Caco-2 (cell line): Measurements from ENCODE around the gene APOL4. TPM values are rescaled to one million over a fixed set of nuclear protein-coding genes. Genes with fewer than 3 reads are reported as not detected.
"Not testable (repeated sequence)": the region's sequence is repeated elsewhere in the genome, so short reads cannot be mapped to it uniquely, and the experiment has no call there.

ENCODE experiments used
- BruUV-seq: library from RNA; stranded (reverse); fragments of 400-500 nt; replicated peaks from 2 replicates; lab custom pipeline; 2021; lab: Mats Ljungman, UMichigan
- CTCF ChIA-PET: fragments of 300-600 bp; sonication (Branson Sonifier 250); formaldehyde crosslinking; loops from one replicate; lab custom pipeline; 2022; ENCODE audit warnings: antibody characterized with exemption; lab: Charles Lee
- POLR2A ChIA-PET: fragments of 300-600 bp; sonication (Branson Sonifier 250); formaldehyde crosslinking; loops from one replicate; lab custom pipeline; 2022; ENCODE audit warnings: antibody characterized with exemption; lab: Charles Lee
- DNase-seq, 2 experiments: peaks; one replicate each; pipeline versions ENCODE4 v3.0.0 to v3.0.0-alpha.2; 2020 to 2022
- H3K27me3 ChIP-seq: replicated peaks from 2 replicates; pipeline ENCODE4 v1.6.0; 2011; ENCODE audit warnings: low read length; ENCODE audit not compliant: control insufficient read depth, insufficient read depth
- H3K36me3 ChIP-seq: 2 replicates; pipeline ENCODE4 v1.5.1; 2011; ENCODE audit warnings: low read length; ENCODE audit not compliant: control insufficient read depth, insufficient read depth
- H3K4me1 ChIP-seq: fragments of 250-450 bp; sonication (Bioruptor Pico); 2 replicates; pipeline ENCODE4 v1.5.1; 2020; ENCODE audit warnings: mild to moderate bottlenecking
- H3K4me3 ChIP-seq: 2 replicates; pipeline ENCODE4 v1.5.1; 2011; ENCODE audit warnings: low read depth, mild to moderate bottlenecking, control low read depth, low read length
- H3K9me3 ChIP-seq: fragments of 250-450 bp; sonication (Bioruptor Pico); 2 replicates; pipeline ENCODE4 v1.5.1; 2020; ENCODE audit warnings: mild to moderate bottlenecking, moderate library complexity
- H3K27ac Mint-ChIP-seq: one replicate; pipeline ENCODE4 v1.8.0; 2022; ENCODE audit warnings: mixed read lengths; ENCODE audit not compliant: unreplicated experiment
- H3K27me3 Mint-ChIP-seq: one replicate; pipeline ENCODE4 v1.8.0; 2022; ENCODE audit warnings: mixed read lengths; ENCODE audit not compliant: insufficient read depth, unreplicated experiment
- H3K36me3 Mint-ChIP-seq: one replicate; pipeline ENCODE4 v1.8.0; 2022; ENCODE audit warnings: mild to moderate bottlenecking, mixed read lengths; ENCODE audit not compliant: insufficient read depth, unreplicated experiment
- H3K4me1 Mint-ChIP-seq: one replicate; pipeline ENCODE4 v1.8.0; 2022; ENCODE audit warnings: low read depth, mixed read lengths; ENCODE audit not compliant: unreplicated experiment
- H3K4me3 Mint-ChIP-seq: one replicate; pipeline ENCODE4 v1.8.0; 2022; ENCODE audit warnings: mild to moderate bottlenecking, moderate library complexity, mixed read lengths; ENCODE audit not compliant: unreplicated experiment
- H3K9me3 Mint-ChIP-seq: one replicate; pipeline ENCODE4 v1.8.0; 2022; ENCODE audit warnings: mixed read lengths; ENCODE audit not compliant: unreplicated experiment
- intact Hi-C: fragments of 100-400 bp; cut with micrococcal nuclease; formaldehyde crosslinking; loops from one replicate; pipeline ENCODE4 v1.10.0; 2022; ENCODE audit not compliant: unreplicated experiment
- total RNA-seq: library from RNA; stranded (reverse); gene quantifications from 2 replicates; pipeline ENCODE4 v1.2.3, GENCODE V29; 2022
- TF ChIP-seq, protein P1 (sequence below), 2 experiments: fragments of 200-600 bp in 1 of 2; IDR thresholded peaks; 1 replicate in 1 of 2; 2 replicates in 1 of 2; pipeline versions ENCODE4 v1.5.1 to v1.8.0; 2011 to 2022; ENCODE audit warnings: antibody characterized with exemption in 1 of 2, control low read depth in 1 of 2, inconsistent platforms in 1 of 2, low read depth in 1 of 2, low read length in 1 of 2, mild to moderate bottlenecking in 1 of 2, moderate library complexity in 1 of 2; ENCODE audit not compliant: insufficient read depth in 1 of 2, severe bottlenecking in 1 of 2, unreplicated experiment in 1 of 2

APOL4 gene
- total RNA-seq, 1 experiment from 2014 or later: not detected

DNA sequence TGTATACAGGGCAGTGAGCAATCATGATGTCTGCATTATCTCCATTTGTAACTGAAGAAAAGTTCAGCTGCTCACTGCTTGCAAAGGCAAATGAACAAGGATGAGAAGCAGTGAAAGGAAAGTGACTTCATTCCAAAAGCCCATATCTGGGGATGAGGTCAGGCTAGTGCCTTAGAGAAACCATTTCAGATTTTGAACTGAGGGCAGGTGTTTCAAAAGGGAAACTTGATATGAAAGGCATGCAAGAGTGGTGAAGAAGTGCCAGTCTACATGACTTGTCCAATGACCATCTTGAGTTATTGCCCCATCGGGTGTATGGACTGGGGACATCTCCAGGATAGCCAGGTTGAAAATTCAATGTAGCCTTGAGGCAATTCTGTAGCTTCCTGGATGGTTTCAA lies 7.3 kb upstream of the APOL4 start:
- no peaks in the 10 kb centered on the region for H3K27me3 ChIP-seq
- no peak overlapping the region for H3K4me3 ChIP-seq
- no TSS peak for BruUV-seq
- peaks cover 4% of the 10 kb centered on the region; the same call in 1 of the 2 replicates for H3K4me1 ChIP-seq
- H3K9me3 ChIP-seq: peaks cover 20% of the 10 kb centered on the region
- DNase-seq: no peak
- Mint-ChIP-seq H3K36me3 (peaks cover 5% of the 10 kb centered on the region), H3K27me3 (peaks cover 3% of the 10 kb centered on the region), H3K27ac (no peak overlapping the region), H3K4me1 (peaks cover 6% of the 10 kb centered on the region), H3K9me3 (peaks cover 36% of the 10 kb centered on the region), H3K4me3 (peak overlapping the region; percentile 44)
- intact Hi-C loops: no loop called here
- H3K36me3 ChIP-seq: no peaks in the 10 kb centered on the region
- TF ChIP-seq, protein P1, sequence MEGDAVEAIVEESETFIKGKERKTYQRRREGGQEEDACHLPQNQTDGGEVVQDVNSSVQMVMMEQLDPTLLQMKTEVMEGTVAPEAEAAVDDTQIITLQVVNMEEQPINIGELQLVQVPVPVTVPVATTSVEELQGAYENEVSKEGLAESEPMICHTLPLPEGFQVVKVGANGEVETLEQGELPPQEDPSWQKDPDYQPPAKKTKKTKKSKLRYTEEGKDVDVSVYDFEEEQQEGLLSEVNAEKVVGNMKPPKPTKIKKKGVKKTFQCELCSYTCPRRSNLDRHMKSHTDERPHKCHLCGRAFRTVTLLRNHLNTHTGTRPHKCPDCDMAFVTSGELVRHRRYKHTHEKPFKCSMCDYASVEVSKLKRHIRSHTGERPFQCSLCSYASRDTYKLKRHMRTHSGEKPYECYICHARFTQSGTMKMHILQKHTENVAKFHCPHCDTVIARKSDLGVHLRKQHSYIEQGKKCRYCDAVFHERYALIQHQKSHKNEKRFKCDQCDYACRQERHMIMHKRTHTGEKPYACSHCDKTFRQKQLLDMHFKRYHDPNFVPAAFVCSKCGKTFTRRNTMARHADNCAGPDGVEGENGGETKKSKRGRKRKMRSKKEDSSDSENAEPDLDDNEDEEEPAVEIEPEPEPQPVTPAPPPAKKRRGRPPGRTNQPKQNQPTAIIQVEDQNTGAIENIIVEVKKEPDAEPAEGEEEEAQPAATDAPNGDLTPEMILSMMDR (IDR thresholded peaks at IDR 0.05; ENCODE audit: insufficient read depth in 1 of 2, low read depth in 1 of 2, low read length in 1 of 2, severe bottlenecking in 1 of 2, unreplicated experiment in 1 of 2): no peak
- ChIA-PET CTCF (no interaction called here), POLR2A (no interaction called here)

GRCh38 chr22:36208162-36208765 lies 6.7 kb upstream of the APOL4 start:
- Histone ChIP-seq H3K4me3 (no peak overlapping the region), H3K36me3 (no peaks in the 10 kb centered on the region), H3K4me1 (peaks cover 4% of the 10 kb centered on the region; the same call in 1 of the 2 replicates), H3K9me3 (peaks cover 20% of the 10 kb centered on the region), H3K27me3 (no peaks in the 10 kb centered on the region)
- peaks cover 36% of the 10 kb centered on the region for H3K9me3 Mint-ChIP-seq
- no peak overlapping the region for H3K27ac Mint-ChIP-seq
- no peak overlapping the region for H3K4me3 Mint-ChIP-seq
- ChIA-PET POLR2A (no interaction called here), CTCF (no interaction called here)
- peaks cover 5% of the 10 kb centered on the region for H3K36me3 Mint-ChIP-seq
- peaks cover 2% of the 10 kb centered on the region for H3K27me3 Mint-ChIP-seq
- TF ChIP-seq, protein P1 (IDR thresholded peaks at IDR 0.05; ENCODE audit: insufficient read depth in 1 of 2, low read depth in 1 of 2, low read length in 1 of 2, severe bottlenecking in 1 of 2, unreplicated experiment in 1 of 2): no peak
- intact Hi-C loops: no loop called here
- no TSS peak for BruUV-seq
- DNase-seq: no peak
- peaks cover 9% of the 10 kb centered on the region for H3K4me1 Mint-ChIP-seq

GRCh38 chr22:36206255-36206654 lies 4.6 kb upstream of the APOL4 start:
- TF ChIP-seq, protein P1 (IDR thresholded peaks at IDR 0.05; ENCODE audit: insufficient read depth in 1 of 2, low read depth in 1 of 2, low read length in 1 of 2, severe bottlenecking in 1 of 2, unreplicated experiment in 1 of 2): no peak
- Histone ChIP-seq H3K4me1 (peaks cover 4% of the 10 kb centered on the region; the same call in 1 of the 2 replicates), H3K9me3 (peaks cover 14% of the 10 kb centered on the region), H3K4me3 (no peak overlapping the region), H3K27me3 (no peaks in the 10 kb centered on the region), H3K36me3 (no peaks in the 10 kb centered on the region)
- Mint-ChIP-seq H3K4me1 (peaks cover 15% of the 10 kb centered on the region), H3K9me3 (peaks cover 23% of the 10 kb centered on the region), H3K27ac (no peak overlapping the region), H3K36me3 (peaks cover 4% of the 10 kb centered on the region), H3K27me3 (no peaks in the 10 kb centered on the region), H3K4me3 (no peak overlapping the region)
- ChIA-PET POLR2A (no interaction called here), CTCF (no interaction called here)
- no TSS peak for BruUV-seq
- intact Hi-C loops: no loop called here
- no peak for DNase-seq

- H3K36me3 ChIP-seq, H3K4me3 ChIP-seq, BruUV-seq, H3K27ac Mint-ChIP-seq, POLR2A ChIA-PET, H3K36me3 Mint-ChIP-seq, H3K4me1 ChIP-seq, H3K27me3 Mint-ChIP-seq, H3K27me3 ChIP-seq, CTCF ChIA-PET, DNase-seq, intact Hi-C loops, H3K4me3 Mint-ChIP-seq: not testable (repeated sequence)
- Mint-ChIP-seq H3K4me1 (peaks cover 15% of the 10 kb centered on the region), H3K9me3 (peaks cover 17% of the 10 kb centered on the region)
- peaks cover 14% of the 10 kb centered on the region for H3K9me3 ChIP-seq
These were observed 4.0 kb upstream of the APOL4 start for GRCh38 chr22:36205573-36205972.
